BJ (cell line): Measurements from ENCODE around the gene GPR55. TPM values are rescaled to one million over a fixed set of nuclear protein-coding genes. Genes with fewer than 3 reads are reported as not detected.

Source experiments
- CTCF ChIA-PET: fragments of 350-600 bp; formaldehyde crosslinking; extraction: SDS; loops from one replicate; lab custom pipeline; 2021; ENCODE audit warnings: antibody characterized with exemption, inconsistent platforms; lab: Yijun Ruan, JAX
- POLR2A ChIA-PET: fragments of 300-600 bp; sonication (Branson Sonifier 250); formaldehyde crosslinking; extraction: SDS; loops from one replicate; lab custom pipeline; 2021; ENCODE audit warnings: antibody characterized with exemption; lab: Charles Lee
- DNase-seq: peaks from one replicate; pipeline ENCODE4 v3.0.0-alpha.2; 2011; ENCODE audit warnings: low read depth
- H3K27me3 ChIP-seq: 2 replicates; pipeline ENCODE4 v1.6.0; 2011; ENCODE audit warnings: low read length; ENCODE audit not compliant: control insufficient read depth, insufficient read depth
- H3K36me3 ChIP-seq: 2 replicates; pipeline ENCODE4 v1.5.1; 2011; ENCODE audit warnings: low read length; ENCODE audit not compliant: control insufficient read depth, insufficient read depth
- H3K4me3 ChIP-seq: 2 replicates; pipeline ENCODE4 v1.5.1; 2011; ENCODE audit warnings: low read depth, mild to moderate bottlenecking, control low read depth, low read length
- CTCF ChIP-seq: IDR thresholded peaks from 2 replicates; pipeline ENCODE4 v1.5.1; 2011; ENCODE audit warnings: low read depth, mild to moderate bottlenecking, control low read depth, inconsistent platforms, low read length, moderate library complexity; ENCODE audit not compliant: insufficient read depth
- polyA plus RNA-seq: library from polyadenylated mRNA; depleted of rRNA; stranded (reverse); fragments of >200 nt; gene quantifications from 2 replicates; pipeline ENCODE4 v1.2.3, GENCODE V29; 2011

Gene GPR55
- polyA plus RNA-seq, 1 experiment = not detected

- POLR2A ChIA-PET = no interaction called here
- Histone ChIP-seq H3K36me3 (no peaks in the 10 kb centered on the region), H3K4me3 (no peak overlapping the region), H3K27me3 (peaks cover 4% of the 10 kb centered on the region)
- no peak for DNase-seq
- no peak for TF ChIP-seq CTCF
- CTCF ChIA-PET = interaction anchor here (0.9 to 1.0 kb wide), 2 partner anchors 9 to 101 kb away, joined by 3 read pairs; no protein-coding TSS in a partner anchor
These were observed 38.8 kb downstream of the GPR55 start for GRCh38 chr2:230886206-230886605.

GRCh38 chr2:230885463-230886130 lies 39.4 kb downstream of the GPR55 start:
- no peak overlapping the region for H3K4me3 ChIP-seq
- CTCF ChIA-PET = interaction anchor here (0.9 to 1.9 kb wide), 3 partner anchors 8 to 101 kb away, joined by 3 to 5 read pairs (median 3); no protein-coding TSS in a partner anchor
- POLR2A ChIA-PET = no interaction called here
- no peak for DNase-seq
- no peak for TF ChIP-seq CTCF
- no peaks in the 10 kb centered on the region for H3K36me3 ChIP-seq
- peaks cover 4% of the 10 kb centered on the region for H3K27me3 ChIP-seq

GRCh38 chr2:230881840-230882239 lies 43.2 kb downstream of the GPR55 start:
- DNase-seq = no peak
- ChIA-PET CTCF (no interaction called here), POLR2A (no interaction called here)
- Histone ChIP-seq H3K27me3 (no peaks in the 10 kb centered on the region; the same call in 1 of the 2 replicates), H3K4me3 (no peak overlapping the region), H3K36me3 (peaks cover 19% of the 10 kb centered on the region)
- no peak for TF ChIP-seq CTCF

GRCh38 chr2:230879891-230880290 lies 45.2 kb downstream of the GPR55 start:
- POLR2A ChIA-PET = no interaction called here
- CTCF ChIA-PET = no interaction called here
- DNase-seq = no peak

More at GRCh38 chr2:230879891-230880290, 45.2 kb downstream of the GPR55 start:
- Histone ChIP-seq H3K27me3 (no peaks in the 10 kb centered on the region), H3K36me3 (peaks cover 27% of the 10 kb centered on the region), H3K4me3 (no peak overlapping the region)
- TF ChIP-seq CTCF = no peak
